Measurements from ENCODE around the gene GCNT2.

DNA sequence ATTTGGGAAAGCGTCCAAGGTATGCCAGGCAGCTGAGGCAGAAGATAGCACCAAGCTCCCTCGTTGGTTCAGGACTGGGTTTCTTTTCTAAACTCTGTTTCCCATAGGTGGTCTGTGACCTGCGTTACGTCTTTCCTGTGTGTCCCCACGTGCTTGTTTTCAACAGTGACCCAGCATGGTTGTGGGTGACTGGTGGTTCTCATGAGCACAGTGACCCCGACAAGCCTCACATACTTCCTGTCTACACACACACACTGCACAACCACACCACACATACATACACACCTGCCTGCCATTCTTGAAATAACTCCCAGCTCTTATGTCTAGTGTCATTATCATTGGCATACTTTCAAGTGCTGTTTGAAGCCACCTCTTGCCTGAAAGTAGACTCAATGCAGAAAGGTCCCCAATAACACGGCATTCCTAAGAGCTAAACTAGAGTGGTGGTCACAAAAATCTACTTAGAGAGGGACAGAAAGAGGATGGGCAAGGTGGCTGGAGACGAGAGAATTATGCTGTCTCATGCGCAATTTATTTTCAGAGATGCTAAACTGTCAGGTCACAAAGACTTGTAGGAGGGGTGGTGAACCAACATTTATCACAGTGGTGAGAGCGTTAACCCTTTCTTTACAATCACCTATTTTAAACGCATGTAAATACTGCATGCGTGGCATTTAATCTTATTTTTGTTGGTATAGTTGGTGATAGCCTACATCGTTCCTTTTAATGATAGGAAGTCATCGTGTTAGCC is 66.7 kb downstream of the GCNT2 start:
- TF ChIP-seq POLR2AphosphoS5 (IDR thresholded peaks at IDR 0.05; ENCODE audit: borderline replicate concordance, low read depth, low read length) (no peak), EZH2 (IDR thresholded peaks at IDR 0.05) (no peak)
